Measurements from ENCODE around the gene ATP10B. TPM values are rescaled to one million over a fixed set of nuclear protein-coding genes. Genes with fewer than 3 reads are reported as not detected.

The ATP10B gene
- total and polyA plus RNA-seq, 2 experiments from 2014 or later: 0.03 TPM; not detected in 1

DNA sequence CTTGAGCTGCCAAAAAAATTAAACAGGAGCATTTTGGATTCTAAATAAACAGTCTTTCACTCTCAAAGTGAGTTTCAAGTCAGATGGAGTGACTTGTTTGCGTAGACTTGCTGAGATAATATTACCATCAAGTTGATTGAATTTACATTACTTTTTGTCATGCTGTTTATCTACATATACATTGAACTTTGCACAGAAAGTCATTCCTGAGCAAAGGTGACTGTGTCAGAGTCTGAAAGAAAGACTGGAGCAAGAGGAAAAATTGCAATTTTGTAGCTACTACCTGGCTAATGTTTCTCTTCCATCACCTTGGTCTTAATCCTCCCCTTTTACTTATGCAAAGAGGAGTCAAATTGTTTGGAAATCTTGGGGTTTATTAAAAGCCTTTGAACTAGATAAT, 251.0 kb downstream of the ATP10B start:
- no peak overlapping the region for H3K27ac ChIP-seq
- no peaks in the 10 kb centered on the region for H3K9me3 ChIP-seq (ENCODE audit: low read depth)
- no peaks in the 10 kb centered on the region for H3K4me1 ChIP-seq (ENCODE audit: low read depth)
- no peak for TF ChIP-seq CTCF (IDR thresholded peaks at IDR 0.05; ENCODE audit: low read depth, low read length)
- H3K4me3 ChIP-seq: no peak overlapping the region
- H3K36me3 ChIP-seq: no peaks in the 10 kb centered on the region
- peaks cover 12% of the 10 kb centered on the region for H3K27me3 ChIP-seq
- no peak for DNase-seq (ENCODE audit: low read depth in 1 of 2, low spot score in 1 of 2)

GRCh38 chr5:160573318-160573717, 278.7 kb downstream of the ATP10B start:
- peaks cover 16% of the 10 kb centered on the region for H3K27me3 ChIP-seq
- H3K9me3 ChIP-seq (ENCODE audit: low read depth): no peaks in the 10 kb centered on the region
- no peaks in the 10 kb centered on the region for H3K4me1 ChIP-seq (ENCODE audit: low read depth)
- TF ChIP-seq CTCF (IDR thresholded peaks at IDR 0.05; ENCODE audit: low read depth, low read length): no peak
- H3K27ac ChIP-seq: no peak overlapping the region
- no peak overlapping the region for H3K4me3 ChIP-seq
- no peaks in the 10 kb centered on the region for H3K36me3 ChIP-seq
- DNase-seq (ENCODE audit: low read depth in 1 of 2, low spot score in 1 of 2): no peak

DNA sequence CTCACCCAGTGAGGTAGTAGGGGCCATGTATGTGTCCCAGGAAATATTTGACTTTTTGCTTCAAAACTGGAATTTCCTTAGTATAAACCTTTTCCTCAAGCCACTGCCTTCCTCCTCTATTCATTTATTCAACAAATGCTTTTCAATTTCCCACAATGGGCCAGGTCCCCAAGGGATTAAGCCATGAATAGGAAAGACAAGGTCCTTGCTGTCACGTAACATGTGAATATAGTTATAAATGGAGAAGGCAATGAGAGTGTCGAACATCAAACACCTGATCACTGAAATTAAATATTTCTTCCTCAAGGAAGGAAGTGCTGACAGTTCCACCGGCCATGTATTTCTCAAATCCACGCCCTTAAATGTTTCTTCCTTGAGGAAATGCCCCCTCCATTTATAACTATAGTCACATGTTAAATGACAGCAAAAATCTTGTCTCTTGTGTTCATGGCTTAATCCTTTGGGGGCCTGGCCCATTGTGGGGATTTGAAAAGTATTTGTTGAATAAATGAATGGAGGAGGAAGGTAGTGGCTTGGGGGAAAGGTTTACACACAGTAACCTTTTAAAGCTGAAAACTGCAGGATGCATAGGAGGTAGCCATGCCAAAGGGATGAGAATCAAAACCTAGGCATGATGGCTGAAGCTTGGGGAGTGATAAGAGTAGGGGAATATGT, 284.8 kb downstream of the ATP10B start:
- no peak overlapping the region for H3K4me3 ChIP-seq
- no peaks in the 10 kb centered on the region for H3K4me1 ChIP-seq (ENCODE audit: low read depth)
- H3K27ac ChIP-seq: no peak overlapping the region
- TF ChIP-seq CTCF (IDR thresholded peaks at IDR 0.05; ENCODE audit: low read depth, low read length): no peak
- H3K36me3 ChIP-seq: no peaks in the 10 kb centered on the region
- H3K9me3 ChIP-seq (ENCODE audit: low read depth): no peaks in the 10 kb centered on the region
- no peak for DNase-seq (ENCODE audit: low read depth in 1 of 2, low spot score in 1 of 2)
- peaks cover 30% of the 10 kb centered on the region for H3K27me3 ChIP-seq

- H3K36me3 ChIP-seq: no peaks in the 10 kb centered on the region
- DNase-seq (ENCODE audit: low read depth in 1 of 2, low spot score in 1 of 2): no peak
- no peaks in the 10 kb centered on the region for H3K9me3 ChIP-seq (ENCODE audit: low read depth)
- H3K27ac ChIP-seq: no peak overlapping the region
- peaks cover 26% of the 10 kb centered on the region for H3K27me3 ChIP-seq
- no peak overlapping the region for H3K4me3 ChIP-seq
- H3K4me1 ChIP-seq (ENCODE audit: low read depth): no peaks in the 10 kb centered on the region
- TF ChIP-seq CTCF (IDR thresholded peaks at IDR 0.05; ENCODE audit: low read depth, low read length): no peak
Observed at GRCh38 chr5:160565376-160565775, 286.6 kb downstream of the ATP10B start.

- H3K27ac ChIP-seq: no peak overlapping the region
- H3K4me3 ChIP-seq: no peak overlapping the region
- H3K36me3 ChIP-seq: no peaks in the 10 kb centered on the region
- H3K27me3 ChIP-seq: peaks cover 14% of the 10 kb centered on the region
- no peak for TF ChIP-seq CTCF (IDR thresholded peaks at IDR 0.05; ENCODE audit: low read depth, low read length)
- no peaks in the 10 kb centered on the region for H3K9me3 ChIP-seq (ENCODE audit: low read depth)
- H3K4me1 ChIP-seq (ENCODE audit: low read depth): no peaks in the 10 kb centered on the region
- DNase-seq (ENCODE audit: low read depth in 1 of 2, low spot score in 1 of 2): no peak
Observed at GRCh38 chr5:160556846-160557245, 295.2 kb downstream of the ATP10B start.

Measured in cardiac muscle cell (in vitro differentiated cells and primary cell).